SK-MEL-5 (cell line): Measurements from ENCODE around the gene OTOP1. TPM values are rescaled to one million over a fixed set of nuclear protein-coding genes. Genes with fewer than 3 reads are reported as not detected.

Source experiments
- total RNA-seq: library from RNA; depleted of rRNA; stranded (reverse); fragments of >200 nt; shearing (Covaris generic); gene quantifications from 2 replicates; pipeline ENCODE4 v1.2.3, GENCODE V29; 2014; rRNA removed

OTOP1 gene
- total RNA-seq, 1 experiment from 2014 or later = not detected

Other genes with a start within 250 kb of the OTOP1 start
- gene TMEM128, start 21.3 kb upstream of the OTOP1 start, total RNA-seq = 40.3 and 44.3 TPM in 2 replicates
- 37.1 and 38.6 TPM in 2 replicates for gene LYAR, start 63.2 kb upstream of the OTOP1 start, total RNA-seq
- gene ZBTB49, start 63.3 kb upstream of the OTOP1 start, total RNA-seq = 3.6 and 5.8 TPM in 2 replicates
- gene NSG1, start 160.2 kb upstream of the OTOP1 start, total RNA-seq = 81.7 and 85.9 TPM in 2 replicates